Measurements from ENCODE around the gene TIGD4.

The TIGD4 gene

GRCh38 chr4:152719801-152720556 is 59.6 kb downstream of the TIGD4 start:
- no peak for TF ChIP-seq CTCF (IDR thresholded peaks at IDR 0.05; ENCODE audit: low read depth, low read length)
- no peak overlapping the region for H3K4me3 ChIP-seq (ENCODE audit: low read depth, low read length)
- in situ Hi-C loops (cut with HindIII; ENCODE audit: low sequenced_read_pairs) = no loop called here
- DNase-seq (ENCODE audit: low read depth, low spot score) = no peak
